ENCODE measurements around the gene TNS2. TPM values are rescaled to one million over a fixed set of nuclear protein-coding genes. Genes with fewer than 3 reads are reported as not detected.

The TNS2 gene
- total and polyA plus RNA-seq, 9 donors: 66.8 to 255 (median 190) TPM

GRCh38 chr12:53079226-53080117 lies 29.6 kb downstream of the TNS2 start, which contains the start of gene SPRYD3:
SPRYD3 (minus strand) TSS chr12:53079390; CDS start chr12:53079333, 57 bp downstream.
- H3K4me1 ChIP-seq (ENCODE audit: insufficient read depth): peaks cover 12% of the 10 kb centered on the region
- peak; percentile 95 to 99 (median 97) for DNase-seq
- no peaks in the 10 kb centered on the region for H3K27me3 ChIP-seq
- WGBS, 3 donors: 1% methylated on average over 66 to 67 of the region's 67 CpGs
- H3K27ac ChIP-seq: peak within 1 kb of the TSS; percentile 56 to 96
- no peaks in the 10 kb centered on the region for H3K9me3 ChIP-seq
- TF ChIP-seq EP300 (IDR thresholded peaks at IDR 0.05) (no peak), CTCF (IDR thresholded peaks at IDR 0.05) (no peak), POLR2A (IDR thresholded peaks at IDR 0.05) (peak; percentile 86)
- no peaks in the 10 kb centered on the region for H3K36me3 ChIP-seq
- peak within 1 kb of the TSS; percentile 81 for H3K4me3 ChIP-seq
- intact Hi-C loops (cut with DNase I): no loop called here

- Histone ChIP-seq H3K4me1 (ENCODE audit: insufficient read depth) (peaks cover 9% of the 10 kb centered on the region), H3K36me3 (no peaks in the 10 kb centered on the region), H3K4me3 (no peak overlapping the region), H3K27ac (no peak overlapping the region), H3K9me3 (no peaks in the 10 kb centered on the region), H3K27me3 (no peaks in the 10 kb centered on the region)
- TF ChIP-seq EP300 (IDR thresholded peaks at IDR 0.05): no peak
- intact Hi-C loops (cut with DNase I): no loop called here
- no peak for DNase-seq
- WGBS, 3 donors: 62 to 74% (median 62%) methylated on average over 2 of the region's 2 CpGs
These were observed 32.8 kb downstream of the TNS2 start for GRCh38 chr12:53082637-53083175.

GRCh38 chr12:53086361-53086760 lies 36.5 kb downstream of the TNS2 start:
- H3K36me3 ChIP-seq: no peaks in the 10 kb centered on the region
- H3K27me3 ChIP-seq: no peaks in the 10 kb centered on the region
- 60 to 72% (median 66%) methylated on average over 3 of the region's 3 CpGs for WGBS, 3 donors
- no peaks in the 10 kb centered on the region for H3K4me1 ChIP-seq (ENCODE audit: insufficient read depth)
- no peak overlapping the region for H3K4me3 ChIP-seq
- no peak overlapping the region for H3K27ac ChIP-seq
- no peak for DNase-seq
- TF ChIP-seq EP300 (IDR thresholded peaks at IDR 0.05) (no peak), POLR2A (IDR thresholded peaks at IDR 0.05) (no peak), CTCF (IDR thresholded peaks at IDR 0.05) (no peak)
- intact Hi-C loops (cut with DNase I): no loop called here
- no peaks in the 10 kb centered on the region for H3K9me3 ChIP-seq

- 94 to 99% (median 95%) methylated on average over 6 of the region's 6 CpGs for WGBS, 3 donors
- Histone ChIP-seq H3K4me3 (no peak overlapping the region), H3K36me3 (no peaks in the 10 kb centered on the region), H3K27ac (no peak overlapping the region), H3K9me3 (no peaks in the 10 kb centered on the region), H3K27me3 (no peaks in the 10 kb centered on the region), H3K4me1 (ENCODE audit: insufficient read depth) (peaks cover 2% of the 10 kb centered on the region)
- intact Hi-C loops (cut with DNase I): no loop called here
- no peak for TF ChIP-seq POLR2A (IDR thresholded peaks at IDR 0.05)
- no peak for TF ChIP-seq EP300 (IDR thresholded peaks at IDR 0.05)
- TF ChIP-seq CTCF (IDR thresholded peaks at IDR 0.05): no peak
- no peak for DNase-seq
These were observed 40.2 kb downstream of the TNS2 start for GRCh38 chr12:53090105-53090504.

GRCh38 chr12:53090554-53090953 lies 40.7 kb downstream of the TNS2 start:
- TF ChIP-seq EP300 (IDR thresholded peaks at IDR 0.05) (no peak), CTCF (IDR thresholded peaks at IDR 0.05) (no peak), POLR2A (IDR thresholded peaks at IDR 0.05) (no peak)
- DNase-seq: no peak
- WGBS, 3 donors: 59 to 73% (median 70%) methylated on average over 2 of the region's 2 CpGs
- intact Hi-C loops (cut with DNase I): no loop called here
- Histone ChIP-seq H3K9me3 (no peaks in the 10 kb centered on the region), H3K27ac (no peak overlapping the region), H3K4me3 (no peak overlapping the region), H3K36me3 (no peaks in the 10 kb centered on the region), H3K4me1 (ENCODE audit: insufficient read depth) (peaks cover 2% of the 10 kb centered on the region), H3K27me3 (no peaks in the 10 kb centered on the region)

All from ovary (tissue), 9 donors.